Duodenal mucosa (tissue), 2 donors: ENCODE measurements around the gene ARHGAP15.

Experiments
- H3K27ac ChIP-seq: one replicate; pipeline ENCODE4 v1.7.0; 2013; ENCODE audit warnings: low read depth, low read length
- H3K27me3 ChIP-seq, 2 donors: one replicate each; pipeline ENCODE4 v1.7.0; 2013; ENCODE audit warnings: low read length in 2 of 2, control low read depth in 1 of 2; ENCODE audit not compliant: insufficient read depth in 2 of 2, control insufficient read depth in 1 of 2
- H3K36me3 ChIP-seq, 2 donors: one replicate each; pipeline ENCODE4 v1.7.0; 2013; ENCODE audit warnings: low read length in 2 of 2, control low read depth in 1 of 2; ENCODE audit not compliant: insufficient read depth in 2 of 2, control insufficient read depth in 1 of 2
- H3K4me1 ChIP-seq, 2 donors: one replicate each; pipeline ENCODE4 v1.7.0; 2013; ENCODE audit warnings: low read length in 2 of 2, control low read depth in 1 of 2; ENCODE audit not compliant: insufficient read depth in 2 of 2, control insufficient read depth in 1 of 2
- H3K4me3 ChIP-seq, 2 donors: one replicate each; pipeline ENCODE4 v1.7.0; 2013; ENCODE audit warnings: low read length in 2 of 2, low read depth in 1 of 2
- H3K9ac ChIP-seq, 2 donors: one replicate each; pipeline ENCODE4 v1.7.0; 2013; ENCODE audit warnings: low read length in 2 of 2, low read depth in 1 of 2
- H3K9me3 ChIP-seq, 2 donors: one replicate each; pipeline ENCODE4 v1.7.0; 2013; ENCODE audit warnings: low read length in 2 of 2, control low read depth in 1 of 2; ENCODE audit not compliant: control insufficient read depth in 1 of 2

Gene ARHGAP15

GRCh38 chr2:143720095-143720664 is 591.0 kb downstream of the ARHGAP15 start:
- no peak overlapping the region for H3K27ac ChIP-seq
- no peaks in the 10 kb centered on the region for H3K27me3 ChIP-seq
- H3K36me3 ChIP-seq, result no peaks in the 10 kb centered on the region
- H3K4me1 ChIP-seq, result no peaks in the 10 kb centered on the region
- H3K9ac ChIP-seq, result no peak overlapping the region
- no peaks in the 10 kb centered on the region for H3K9me3 ChIP-seq
- H3K4me3 ChIP-seq, result no peak overlapping the region

- Histone ChIP-seq H3K27me3 (no peaks in the 10 kb centered on the region), H3K4me3 (no peak overlapping the region), H3K9me3 (no peaks in the 10 kb centered on the region), H3K4me1 (peaks cover 0 to 4% of the 10 kb centered on the region in 2 donors), H3K36me3 (no peaks in the 10 kb centered on the region), H3K9ac (no peak overlapping the region), H3K27ac (no peak overlapping the region)
Measured at GRCh38 chr2:143725400-143725799, 596.2 kb downstream of the ARHGAP15 start.

GRCh38 chr2:143726151-143726845 is 597.1 kb downstream of the ARHGAP15 start:
- no peaks in the 10 kb centered on the region for H3K9me3 ChIP-seq
- no peak overlapping the region for H3K27ac ChIP-seq
- H3K9ac ChIP-seq, result no peak overlapping the region
- no peaks in the 10 kb centered on the region for H3K36me3 ChIP-seq
- peaks cover 0 to 4% of the 10 kb centered on the region in 2 donors for H3K4me1 ChIP-seq
- no peaks in the 10 kb centered on the region for H3K27me3 ChIP-seq
- no peak overlapping the region for H3K4me3 ChIP-seq

- Histone ChIP-seq H3K27me3 (no peaks in the 10 kb centered on the region), H3K27ac (no peak overlapping the region), H3K9me3 (no peaks in the 10 kb centered on the region), H3K4me1 (peaks cover 0 to 4% of the 10 kb centered on the region in 2 donors), H3K36me3 (no peaks in the 10 kb centered on the region), H3K9ac (no peak overlapping the region), H3K4me3 (no peak overlapping the region)
Measured at GRCh38 chr2:143728498-143728897, 599.3 kb downstream of the ARHGAP15 start.

GRCh38 chr2:143729296-143729814 is 600.1 kb downstream of the ARHGAP15 start:
- Histone ChIP-seq H3K27me3 (no peaks in the 10 kb centered on the region), H3K36me3 (no peaks in the 10 kb centered on the region), H3K4me3 (no peak overlapping the region)

GRCh38 chr2:143730155-143730952 is 601.1 kb downstream of the ARHGAP15 start:
- Histone ChIP-seq H3K9me3 (no peaks in the 10 kb centered on the region), H3K4me3 (no peak overlapping the region), H3K9ac (no peak overlapping the region), H3K4me1 (peaks cover 0 to 4% of the 10 kb centered on the region in 2 donors), H3K27me3 (no peaks in the 10 kb centered on the region), H3K27ac (no peak overlapping the region), H3K36me3 (no peaks in the 10 kb centered on the region)

More at GRCh38 chr2:143729296-143729814, 600.1 kb downstream of the ARHGAP15 start:
- no peaks in the 10 kb centered on the region for H3K9me3 ChIP-seq
- peaks cover 0 to 4% of the 10 kb centered on the region in 2 donors for H3K4me1 ChIP-seq
- no peak overlapping the region for H3K27ac ChIP-seq
- H3K9ac ChIP-seq, result no peak overlapping the region

GRCh38 chr2:143730953-143731260 is 601.7 kb downstream of the ARHGAP15 start:
- Histone ChIP-seq H3K9ac (no peak overlapping the region), H3K27me3 (no peaks in the 10 kb centered on the region), H3K4me3 (no peak overlapping the region), H3K4me1 (peaks cover 0 to under 1% of the 10 kb centered on the region in 2 donors), H3K9me3 (no peaks in the 10 kb centered on the region), H3K27ac (no peak overlapping the region), H3K36me3 (no peaks in the 10 kb centered on the region)

GRCh38 chr2:143732076-143732475 is 602.9 kb downstream of the ARHGAP15 start:
- no peak overlapping the region for H3K9ac ChIP-seq
- H3K27ac ChIP-seq, result no peak overlapping the region
- no peak overlapping the region for H3K4me3 ChIP-seq
- H3K9me3 ChIP-seq, result no peaks in the 10 kb centered on the region
- H3K36me3 ChIP-seq, result no peaks in the 10 kb centered on the region
- no peaks in the 10 kb centered on the region for H3K4me1 ChIP-seq
- no peaks in the 10 kb centered on the region for H3K27me3 ChIP-seq

GRCh38 chr2:143732871-143733270 is 603.7 kb downstream of the ARHGAP15 start:
- Histone ChIP-seq H3K9me3 (no peaks in the 10 kb centered on the region), H3K4me1 (no peaks in the 10 kb centered on the region), H3K27ac (no peak overlapping the region), H3K36me3 (no peaks in the 10 kb centered on the region), H3K27me3 (no peaks in the 10 kb centered on the region), H3K9ac (no peak overlapping the region), H3K4me3 (no peak overlapping the region)

- Histone ChIP-seq H3K4me3 (no peak overlapping the region), H3K4me1 (no peaks in the 10 kb centered on the region), H3K27me3 (no peaks in the 10 kb centered on the region), H3K9ac (no peak overlapping the region), H3K9me3 (no peaks in the 10 kb centered on the region), H3K36me3 (no peaks in the 10 kb centered on the region), H3K27ac (no peak overlapping the region)
Measured at GRCh38 chr2:143734507-143734906, 605.3 kb downstream of the ARHGAP15 start.
